Measurements from ENCODE around the gene JARID2.

- TF ChIP-seq, protein P1, sequence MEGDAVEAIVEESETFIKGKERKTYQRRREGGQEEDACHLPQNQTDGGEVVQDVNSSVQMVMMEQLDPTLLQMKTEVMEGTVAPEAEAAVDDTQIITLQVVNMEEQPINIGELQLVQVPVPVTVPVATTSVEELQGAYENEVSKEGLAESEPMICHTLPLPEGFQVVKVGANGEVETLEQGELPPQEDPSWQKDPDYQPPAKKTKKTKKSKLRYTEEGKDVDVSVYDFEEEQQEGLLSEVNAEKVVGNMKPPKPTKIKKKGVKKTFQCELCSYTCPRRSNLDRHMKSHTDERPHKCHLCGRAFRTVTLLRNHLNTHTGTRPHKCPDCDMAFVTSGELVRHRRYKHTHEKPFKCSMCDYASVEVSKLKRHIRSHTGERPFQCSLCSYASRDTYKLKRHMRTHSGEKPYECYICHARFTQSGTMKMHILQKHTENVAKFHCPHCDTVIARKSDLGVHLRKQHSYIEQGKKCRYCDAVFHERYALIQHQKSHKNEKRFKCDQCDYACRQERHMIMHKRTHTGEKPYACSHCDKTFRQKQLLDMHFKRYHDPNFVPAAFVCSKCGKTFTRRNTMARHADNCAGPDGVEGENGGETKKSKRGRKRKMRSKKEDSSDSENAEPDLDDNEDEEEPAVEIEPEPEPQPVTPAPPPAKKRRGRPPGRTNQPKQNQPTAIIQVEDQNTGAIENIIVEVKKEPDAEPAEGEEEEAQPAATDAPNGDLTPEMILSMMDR (IDR thresholded peaks at IDR 0.05; ENCODE audit: low read length): no peak
- no peak for TF ChIP-seq EZH2 (IDR thresholded peaks at IDR 0.05; ENCODE audit: borderline replicate concordance, low read length)
Observed at GRCh38 chr6:15280961-15281360, 35.1 kb downstream of the JARID2 start.

Data from OCI-LY1 (cell line).